Parietal lobe (tissue), 2 donors: Measurements from ENCODE around the gene ALPK3. TPM values are rescaled to one million over a fixed set of nuclear protein-coding genes. Genes with fewer than 3 reads are reported as not detected.

Experiments used
- small RNA-seq: library from RNA; depleted of rRNA; stranded (forward); fragments of <200 nt; gene quantifications from one replicate; pipeline ENCODE3, GENCODE V24; 2014; ENCODE audit warnings: low replicate concordance
- total RNA-seq: library from RNA; depleted of rRNA; stranded (reverse); fragments of >200 nt; gene quantifications from one replicate; pipeline ENCODE4 v1.2.3, GENCODE V29; 2014

The ALPK3 gene
- total RNA-seq, result 1.6 TPM

GRCh38 chr15:84816694-84817465 is at the start of gene ALPK3:
ALPK3 (plus strand) TSS chr15:84817356; CDS start chr15:84817453, 97 bp downstream.

GRCh38 chr15:84883916-84884781 is 67.0 kb downstream of the ALPK3 start, which contains the start of gene SLC28A1:
SLC28A1 (plus strand) TSS chr15:84884662; CDS start chr15:84887761, 3,099 bp downstream.

Small RNA genes lying within 50 kb of the gene (small RNA-seq; reads per million reads assigned to genes)
- not detected for gene RF00402

Other genes starting within 250 kb of the ALPK3 start
- 34.7 TPM for gene ZSCAN2, start 216.3 kb upstream of the ALPK3 start, total RNA-seq
- gene WDR73, start 163.1 kb upstream of the ALPK3 start, total RNA-seq, result 43.2 TPM
- 2.2 TPM for gene NMB, start 159.2 kb upstream of the ALPK3 start, total RNA-seq
- 46.6 TPM for gene SEC11A, start 101.2 kb upstream of the ALPK3 start, total RNA-seq
- 14.4 TPM for gene ZNF592, start 68.8 kb upstream of the ALPK3 start, total RNA-seq
- not detected for gene SLC28A1, start 67.3 kb downstream of the ALPK3 start, total RNA-seq
- 26.6 TPM for gene PDE8A, start 164.5 kb downstream of the ALPK3 start, total RNA-seq